ENCODE measurements around the gene LYRM2.

LYRM2 gene

DNA sequence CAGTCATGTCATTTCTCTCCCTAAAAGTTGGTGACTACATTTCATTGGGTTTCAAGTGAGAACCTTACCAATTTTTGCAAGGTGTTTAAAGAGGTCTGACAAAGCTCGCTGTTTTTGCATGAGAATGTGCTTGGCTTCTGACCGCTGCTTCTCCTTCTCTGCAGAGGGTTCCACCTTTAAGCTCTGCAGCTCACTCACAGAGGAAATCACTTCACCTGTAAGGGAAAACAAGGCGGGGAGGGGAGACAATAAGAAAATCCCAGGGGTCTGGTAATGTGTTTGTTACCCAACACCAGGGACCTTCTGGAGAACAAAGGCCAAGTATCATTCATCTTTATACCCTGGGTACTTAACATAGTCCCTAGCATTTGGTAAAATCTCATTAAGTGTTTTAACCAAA lies 40.0 kb upstream of the LYRM2 start:
- TF ChIP-seq PAX5 (IDR thresholded peaks at IDR 0.05; ENCODE audit: insufficient read depth, low read length, severe bottlenecking) (no peak), POU2F2 (IDR thresholded peaks at IDR 0.05; ENCODE audit: low read depth, low read length) (no peak), TAF1 (IDR thresholded peaks at IDR 0.05; ENCODE audit: low read depth, low read length) (no peak), SPI1 (IDR thresholded peaks at IDR 0.05; ENCODE audit: low read depth, low read length) (no peak), POLR2A (IDR thresholded peaks at IDR 0.05; ENCODE audit: low read depth, low read length) (no peak), POLR2AphosphoS5 (IDR thresholded peaks at IDR 0.05; ENCODE audit: low read depth, low read length) (no peak)
- FAIRE-seq (no peak), DNase-seq (ENCODE audit: insufficient read length, low spot score) (no peak)

DNA sequence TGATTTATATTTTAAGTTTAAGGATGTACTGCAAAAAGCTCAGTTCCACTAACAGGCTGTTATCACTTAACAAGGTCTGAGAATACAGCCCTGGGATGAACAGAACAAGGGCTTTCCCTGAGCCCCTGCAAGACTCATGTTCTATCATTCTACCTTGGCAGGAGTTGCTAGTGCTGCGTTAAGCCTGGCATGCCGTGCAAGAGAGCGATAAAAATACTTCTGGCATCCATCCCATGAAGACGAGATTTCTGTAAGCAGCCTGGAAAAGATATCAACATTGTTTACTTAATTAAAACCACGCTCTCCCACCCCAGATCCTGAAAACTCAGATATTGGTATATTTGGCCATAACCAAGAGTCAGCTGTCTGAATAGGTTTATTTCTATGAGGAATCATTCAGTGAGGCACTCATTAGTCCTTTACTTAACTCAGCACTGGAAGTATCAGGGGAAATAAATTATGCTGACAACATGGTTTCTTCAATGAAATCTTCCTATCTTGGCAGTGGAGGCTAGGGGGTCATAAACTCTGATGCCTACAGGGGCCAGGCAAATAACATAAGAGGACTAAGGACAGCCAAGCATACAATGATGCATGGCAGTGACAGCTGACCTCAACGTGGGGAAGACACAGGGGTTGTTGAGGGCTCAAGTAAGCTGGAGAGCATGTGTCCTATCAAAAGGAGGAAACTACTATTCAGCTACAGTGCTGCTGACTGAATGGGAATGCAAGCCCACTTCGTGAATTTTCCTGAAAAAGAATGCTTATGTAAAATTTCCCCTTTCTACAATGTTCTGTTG lies 37.6 kb upstream of the LYRM2 start:
- no peak for DNase-seq (ENCODE audit: insufficient read length, low spot score)
- TF ChIP-seq SPI1 (IDR thresholded peaks at IDR 0.05; ENCODE audit: low read depth, low read length): no peak
- TF ChIP-seq PAX5 (IDR thresholded peaks at IDR 0.05; ENCODE audit: insufficient read depth, low read length, severe bottlenecking): no peak
- TF ChIP-seq POLR2AphosphoS5 (IDR thresholded peaks at IDR 0.05; ENCODE audit: low read depth, low read length): no peak
- no peak for TF ChIP-seq POU2F2 (IDR thresholded peaks at IDR 0.05; ENCODE audit: low read depth, low read length)
- TF ChIP-seq TAF1 (IDR thresholded peaks at IDR 0.05; ENCODE audit: low read depth, low read length): no peak
- no peak for FAIRE-seq

DNA sequence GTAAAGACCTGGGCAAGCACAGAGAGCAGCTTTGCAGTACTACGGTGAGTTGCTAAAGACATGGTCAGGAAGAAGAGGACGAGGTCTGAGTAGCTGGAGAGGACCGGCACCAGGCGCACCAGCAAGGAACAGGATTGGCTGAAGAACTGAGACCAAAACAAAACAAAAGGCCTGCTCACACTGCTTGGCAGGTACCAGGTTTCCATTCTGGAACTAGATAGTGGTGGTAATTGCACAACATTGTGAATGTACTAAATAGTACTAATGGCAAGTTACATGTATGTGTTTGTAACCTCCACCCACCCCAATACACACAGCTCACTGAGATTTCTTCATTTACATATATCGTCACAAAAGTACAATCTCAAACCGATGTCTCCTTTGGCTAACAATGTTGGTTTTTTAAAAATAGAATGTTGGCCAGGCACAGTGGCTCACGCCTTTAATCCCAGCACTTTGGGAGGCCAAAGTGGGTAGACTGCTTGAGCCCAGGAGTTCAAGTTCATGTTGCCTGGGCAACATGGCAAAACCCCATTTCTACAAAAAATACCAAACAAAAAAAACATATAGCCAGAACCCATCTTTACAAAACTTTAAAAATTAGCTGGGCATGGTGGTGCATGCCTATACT lies 32.5 kb upstream of the LYRM2 start:
- DNase-seq (ENCODE audit: insufficient read length, low spot score) (no peak), FAIRE-seq (no peak)
- TF ChIP-seq PAX5 (IDR thresholded peaks at IDR 0.05; ENCODE audit: insufficient read depth, low read length, severe bottlenecking): no peak
- TF ChIP-seq POU2F2 (IDR thresholded peaks at IDR 0.05; ENCODE audit: low read depth, low read length): no peak
- TF ChIP-seq SPI1 (IDR thresholded peaks at IDR 0.05; ENCODE audit: low read depth, low read length): no peak
- TF ChIP-seq TAF1 (IDR thresholded peaks at IDR 0.05; ENCODE audit: low read depth, low read length): no peak
- no peak for TF ChIP-seq POLR2A (IDR thresholded peaks at IDR 0.05; ENCODE audit: low read depth, low read length)
- no peak for TF ChIP-seq POLR2AphosphoS5 (IDR thresholded peaks at IDR 0.05; ENCODE audit: low read depth, low read length)

DNA sequence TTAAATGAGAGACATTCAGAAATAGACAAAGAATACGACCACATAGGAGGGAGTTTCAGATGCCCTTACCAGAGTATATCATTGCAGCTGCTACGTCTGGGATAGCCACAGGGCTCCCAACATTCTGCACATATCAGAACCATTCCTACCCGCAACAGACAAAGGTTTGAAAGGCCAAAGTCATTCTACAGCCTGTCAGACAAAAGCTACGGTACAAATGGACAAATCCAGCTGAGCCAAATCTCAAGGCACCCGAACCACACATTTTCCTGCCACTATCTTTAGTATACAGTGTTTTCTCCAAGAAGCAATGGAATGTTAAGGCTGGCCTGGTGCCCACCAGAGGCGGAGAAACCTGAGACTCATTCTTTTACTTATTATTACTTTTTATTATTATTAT lies 30.5 kb upstream of the LYRM2 start:
- TF ChIP-seq POU2F2 (IDR thresholded peaks at IDR 0.05; ENCODE audit: low read depth, low read length) (no peak), PAX5 (IDR thresholded peaks at IDR 0.05; ENCODE audit: insufficient read depth, low read length, severe bottlenecking) (no peak), POLR2A (IDR thresholded peaks at IDR 0.05; ENCODE audit: low read depth, low read length) (no peak), SPI1 (IDR thresholded peaks at IDR 0.05; ENCODE audit: low read depth, low read length) (no peak), TAF1 (IDR thresholded peaks at IDR 0.05; ENCODE audit: low read depth, low read length) (no peak), POLR2AphosphoS5 (IDR thresholded peaks at IDR 0.05; ENCODE audit: low read depth, low read length) (no peak)
- FAIRE-seq (no peak), DNase-seq (ENCODE audit: insufficient read length, low spot score) (no peak)

DNA sequence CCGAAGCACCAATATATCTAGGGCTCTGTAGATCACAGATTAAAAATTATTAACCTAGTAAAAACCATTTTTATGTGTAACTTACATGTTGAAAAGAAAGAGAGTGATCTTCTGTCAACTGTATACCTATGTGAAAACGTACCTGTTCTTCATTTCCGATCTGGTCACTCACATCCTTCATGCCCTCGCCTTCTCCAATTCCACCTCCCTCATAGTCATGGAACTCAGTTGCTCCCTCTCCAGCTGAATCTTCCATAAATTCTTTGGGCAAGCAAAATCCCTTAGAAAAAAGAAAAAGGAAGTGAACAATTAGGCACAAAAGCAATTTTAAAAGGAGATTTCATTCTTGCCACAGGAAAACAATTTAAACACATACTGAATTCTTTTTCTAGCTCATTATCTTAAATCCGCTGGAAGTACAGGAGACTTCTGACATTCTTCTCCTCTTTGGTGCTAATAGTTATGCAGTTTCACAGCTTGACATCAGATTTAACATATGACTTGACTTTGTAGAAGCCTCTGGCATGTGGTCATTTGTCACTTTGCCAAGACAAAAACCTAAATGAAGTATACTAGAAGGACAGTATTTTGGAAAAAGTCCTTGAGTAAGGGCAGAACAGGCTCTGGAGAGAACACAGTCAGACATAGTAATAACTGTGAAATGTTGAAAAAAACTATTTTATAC lies 29.5 kb upstream of the LYRM2 start:
- no peak for TF ChIP-seq POU2F2 (IDR thresholded peaks at IDR 0.05; ENCODE audit: low read depth, low read length)
- TF ChIP-seq PAX5 (IDR thresholded peaks at IDR 0.05; ENCODE audit: insufficient read depth, low read length, severe bottlenecking): no peak
- TF ChIP-seq POLR2A (IDR thresholded peaks at IDR 0.05; ENCODE audit: low read depth, low read length): no peak
- TF ChIP-seq SPI1 (IDR thresholded peaks at IDR 0.05; ENCODE audit: low read depth, low read length): no peak
- TF ChIP-seq POLR2AphosphoS5 (IDR thresholded peaks at IDR 0.05; ENCODE audit: low read depth, low read length): no peak
- TF ChIP-seq TAF1 (IDR thresholded peaks at IDR 0.05; ENCODE audit: low read depth, low read length): no peak
- DNase-seq (ENCODE audit: insufficient read length, low spot score): no peak
- no peak for FAIRE-seq

DNA sequence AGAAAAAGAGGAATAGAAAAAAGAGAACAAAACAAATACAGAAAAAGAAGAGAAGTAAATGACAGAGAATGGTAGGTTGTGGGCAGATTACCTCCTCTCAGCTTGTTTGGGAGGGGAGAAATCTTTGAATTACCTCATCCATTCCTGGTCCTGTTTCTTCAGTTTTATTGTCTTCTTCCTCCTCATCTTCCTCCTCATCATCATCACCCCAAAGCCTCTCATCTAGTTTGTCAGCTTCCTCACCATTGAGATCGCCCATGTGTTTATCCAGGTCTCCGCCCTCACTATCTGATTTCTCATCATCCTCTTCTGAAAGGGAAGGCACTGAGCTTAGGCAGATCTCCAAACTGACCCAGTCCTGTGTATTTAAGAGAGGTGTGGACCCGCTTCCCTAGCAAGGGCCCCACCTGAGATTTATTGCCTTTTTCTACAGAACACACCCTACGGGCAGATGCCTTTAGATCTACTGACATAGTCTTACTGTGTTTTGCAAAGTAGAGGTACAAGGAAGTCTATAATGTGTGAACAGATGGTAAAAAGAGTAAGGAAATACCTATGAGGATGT lies 24.2 kb upstream of the LYRM2 start:
- FAIRE-seq (no peak), DNase-seq (ENCODE audit: insufficient read length, low spot score) (no peak)
- TF ChIP-seq SPI1 (IDR thresholded peaks at IDR 0.05; ENCODE audit: low read depth, low read length) (no peak), TAF1 (IDR thresholded peaks at IDR 0.05; ENCODE audit: low read depth, low read length) (no peak), PAX5 (IDR thresholded peaks at IDR 0.05; ENCODE audit: insufficient read depth, low read length, severe bottlenecking) (no peak), POLR2AphosphoS5 (IDR thresholded peaks at IDR 0.05; ENCODE audit: low read depth, low read length) (no peak), POLR2A (IDR thresholded peaks at IDR 0.05; ENCODE audit: low read depth, low read length) (no peak), POU2F2 (IDR thresholded peaks at IDR 0.05; ENCODE audit: low read depth, low read length) (no peak)

DNA sequence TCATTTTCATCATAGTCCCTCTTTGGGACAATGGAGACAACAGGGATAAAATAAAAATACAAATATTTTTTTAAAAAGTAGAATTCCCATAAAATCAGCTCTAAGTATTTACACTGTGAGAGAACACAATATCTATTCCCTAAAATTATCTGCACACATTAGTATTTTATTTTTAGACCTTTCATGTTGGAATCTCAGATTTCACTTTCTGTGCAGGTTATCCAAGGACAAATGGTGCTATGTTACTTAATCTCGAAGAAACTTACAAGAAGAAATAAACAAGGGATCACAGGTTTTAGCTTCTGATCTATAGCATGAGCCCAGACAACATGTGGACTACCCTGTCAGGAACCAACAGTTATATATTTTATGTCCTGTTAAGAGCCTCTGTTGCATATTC lies 23.0 kb upstream of the LYRM2 start:
- TF ChIP-seq PAX5 (IDR thresholded peaks at IDR 0.05; ENCODE audit: insufficient read depth, low read length, severe bottlenecking) (no peak), POLR2AphosphoS5 (IDR thresholded peaks at IDR 0.05; ENCODE audit: low read depth, low read length) (no peak), TAF1 (IDR thresholded peaks at IDR 0.05; ENCODE audit: low read depth, low read length) (no peak), POU2F2 (IDR thresholded peaks at IDR 0.05; ENCODE audit: low read depth, low read length) (no peak), POLR2A (IDR thresholded peaks at IDR 0.05; ENCODE audit: low read depth, low read length) (no peak), SPI1 (IDR thresholded peaks at IDR 0.05; ENCODE audit: low read depth, low read length) (no peak)
- DNase-seq (ENCODE audit: insufficient read length, low spot score) (no peak), FAIRE-seq (no peak)

DNA sequence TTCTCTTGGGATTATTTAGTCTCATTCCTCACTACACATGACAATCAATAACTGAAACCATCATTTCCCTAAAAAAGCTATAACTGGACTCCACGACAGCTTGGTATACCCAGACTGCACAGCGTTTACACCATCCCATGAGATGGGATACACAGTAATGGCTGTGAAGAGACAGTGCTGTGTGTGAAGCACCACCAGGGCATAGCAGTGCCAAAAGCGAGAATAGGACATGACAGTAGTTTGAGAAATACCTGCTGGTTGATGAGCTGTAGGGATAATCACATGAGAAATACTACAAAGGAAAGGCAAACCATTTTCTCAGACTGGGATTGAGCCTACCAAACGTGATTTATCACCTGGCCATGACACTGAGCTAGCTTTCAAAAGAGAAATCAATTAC lies 22.4 kb upstream of the LYRM2 start:
- FAIRE-seq: no peak
- TF ChIP-seq POLR2AphosphoS5 (IDR thresholded peaks at IDR 0.05; ENCODE audit: low read depth, low read length) (no peak), SPI1 (IDR thresholded peaks at IDR 0.05; ENCODE audit: low read depth, low read length) (no peak)
- no peak for DNase-seq (ENCODE audit: insufficient read length, low spot score)

Data from GM12891 (cell line).